ENCODE measurements around the gene RCSD1.

Gene RCSD1

DNA sequence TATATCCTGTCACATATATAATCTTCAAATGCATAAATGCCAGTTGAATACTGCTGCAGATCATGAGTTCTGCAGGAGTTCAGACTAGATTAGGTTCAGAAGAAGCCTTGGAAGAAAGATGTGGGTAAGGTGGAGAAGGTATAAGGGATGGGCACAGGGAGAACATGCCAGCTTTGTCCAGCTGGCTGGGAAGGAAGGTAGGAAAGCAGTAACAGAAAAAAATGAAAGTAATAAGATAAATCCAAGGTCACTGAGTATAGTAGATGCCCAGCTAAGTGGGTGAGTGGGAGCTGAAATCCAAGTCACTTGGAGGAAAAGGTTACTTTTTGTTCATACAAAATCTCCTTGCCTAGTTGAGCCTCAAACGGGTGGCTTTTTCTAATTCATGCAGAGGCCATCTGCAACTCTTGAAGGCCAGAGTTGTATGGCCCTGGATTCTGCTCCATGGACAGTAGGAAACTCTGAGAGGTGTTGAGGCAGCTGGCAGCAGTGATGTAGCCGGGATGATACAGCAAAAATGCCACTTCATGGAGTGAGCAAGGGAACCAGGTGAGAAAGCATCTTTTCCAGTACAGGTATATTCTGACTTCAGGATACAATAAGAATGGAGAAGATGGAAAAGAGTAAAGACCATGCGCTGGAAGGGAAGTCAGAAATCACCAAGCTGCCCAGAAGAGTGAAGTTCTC, 3.4 kb downstream of the RCSD1 start:
- H4K20me1 ChIP-seq (ENCODE audit: insufficient read depth, low read length, poor library complexity, severe bottlenecking): peaks cover 28% of the 10 kb centered on the region
- H2AFZ ChIP-seq (ENCODE audit: low read length): no peak overlapping the region
- peaks cover 4% of the 10 kb centered on the region for H3K27me3 ChIP-seq (ENCODE audit: insufficient read depth, low read length, poor library complexity, severe bottlenecking)
- H3K9me2 ChIP-seq (replicated peaks; ENCODE audit: low read depth, low read length): no peaks in the 10 kb centered on the region
- peaks cover 94% of the 10 kb centered on the region for H3K79me2 ChIP-seq (ENCODE audit: insufficient read depth, low read length)
- no peaks in the 10 kb centered on the region for H3K36me3 ChIP-seq (ENCODE audit: insufficient read depth, low read length)
- TF ChIP-seq EZH2phosphoT487 (IDR thresholded peaks at IDR 0.05; ENCODE audit: borderline replicate concordance) (no peak), CTCF (conservative IDR thresholded peaks at IDR 0.05; ENCODE audit: low read length) (no peak)
- H3F3A ChIP-seq (ENCODE audit: low read depth): peaks cover 10% of the 10 kb centered on the region; the same call in 1 of the 2 replicates
- H3K4me2 ChIP-seq (ENCODE audit: low read depth, low read length, poor library complexity, severe bottlenecking): peak overlapping the region; percentile 96
- peak overlapping the region; percentile 100 for H3K9ac ChIP-seq (ENCODE audit: low read depth, low read length, poor library complexity, severe bottlenecking)
- H3K4me1 ChIP-seq (ENCODE audit: insufficient read depth, low read length, poor library complexity, severe bottlenecking): peaks cover 87% of the 10 kb centered on the region
- H3K4me3 ChIP-seq (ENCODE audit: low read length, poor library complexity, severe bottlenecking): peak overlapping the region; percentile 95
- no peaks in the 10 kb centered on the region for H3K9me3 ChIP-seq (ENCODE audit: insufficient read depth, low read depth, low read length)

DNA sequence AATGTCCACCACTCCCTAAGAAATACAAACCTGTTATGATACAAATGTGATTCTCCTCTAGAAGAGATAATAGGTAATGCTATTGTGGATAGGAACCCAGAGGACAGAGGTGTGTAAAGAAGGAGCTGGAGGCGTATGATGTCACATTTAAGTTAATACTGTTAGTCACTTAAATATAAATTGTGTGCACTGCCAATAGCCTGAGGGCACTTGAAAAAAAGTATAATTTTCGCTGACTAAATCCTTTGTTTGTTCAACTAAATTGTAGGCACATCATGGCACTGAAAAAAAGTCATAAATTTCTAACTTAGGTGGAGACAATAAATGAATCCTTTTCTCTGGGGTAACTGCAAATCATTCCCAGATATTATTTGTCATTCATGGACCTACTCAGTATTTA, 4.4 kb downstream of the RCSD1 start:
- peaks cover 28% of the 10 kb centered on the region for H4K20me1 ChIP-seq (ENCODE audit: insufficient read depth, low read length, poor library complexity, severe bottlenecking)
- TF ChIP-seq CTCF (conservative IDR thresholded peaks at IDR 0.05; ENCODE audit: low read length) (no peak), EZH2phosphoT487 (IDR thresholded peaks at IDR 0.05; ENCODE audit: borderline replicate concordance) (no peak)
- H3K36me3 ChIP-seq (ENCODE audit: insufficient read depth, low read length): no peaks in the 10 kb centered on the region
- H3K4me2 ChIP-seq (ENCODE audit: low read depth, low read length, poor library complexity, severe bottlenecking): peak overlapping the region; percentile 96
- no peaks in the 10 kb centered on the region for H3K9me2 ChIP-seq (replicated peaks; ENCODE audit: low read depth, low read length)
- peaks cover 4% of the 10 kb centered on the region; the same call in 1 of the 2 replicates for H3F3A ChIP-seq (ENCODE audit: low read depth)
- H3K79me2 ChIP-seq (ENCODE audit: insufficient read depth, low read length): peaks cover 95% of the 10 kb centered on the region
- H3K27me3 ChIP-seq (ENCODE audit: insufficient read depth, low read length, poor library complexity, severe bottlenecking): peaks cover 4% of the 10 kb centered on the region
- no peaks in the 10 kb centered on the region for H3K9me3 ChIP-seq (ENCODE audit: insufficient read depth, low read depth, low read length)
- H3K4me1 ChIP-seq (ENCODE audit: insufficient read depth, low read length, poor library complexity, severe bottlenecking): peaks cover 76% of the 10 kb centered on the region
- no peak overlapping the region for H2AFZ ChIP-seq (ENCODE audit: low read length)
- peak overlapping the region; percentile 95 for H3K4me3 ChIP-seq (ENCODE audit: low read length, poor library complexity, severe bottlenecking)
- H3K9ac ChIP-seq (ENCODE audit: low read depth, low read length, poor library complexity, severe bottlenecking): peak overlapping the region; percentile 100

DNA sequence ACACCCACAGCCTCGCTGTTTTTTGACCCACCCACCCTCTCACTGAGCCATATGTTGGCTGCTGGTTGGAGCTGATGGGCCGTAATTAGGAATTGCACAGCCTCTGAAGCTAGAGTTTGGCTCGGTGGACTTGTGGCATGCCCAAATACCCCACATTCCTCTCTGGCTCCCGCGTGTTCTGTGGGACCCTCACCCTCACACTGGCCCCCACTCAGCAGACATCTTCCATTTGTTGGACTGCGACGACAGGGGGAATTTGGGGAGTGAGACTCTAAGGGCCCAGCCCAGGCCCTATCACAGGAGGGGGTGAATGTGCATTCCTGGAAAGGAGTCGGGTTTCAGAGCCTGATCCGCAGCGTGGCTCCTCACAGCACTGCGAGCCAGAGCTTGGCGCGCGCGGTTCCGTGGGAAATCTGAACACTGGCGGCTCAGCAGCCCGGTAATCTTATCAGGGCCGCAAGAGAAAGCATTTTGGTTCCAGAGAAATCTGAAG, 5.2 kb downstream of the RCSD1 start:
- Histone ChIP-seq H3K4me2 (ENCODE audit: low read depth, low read length, poor library complexity, severe bottlenecking) (peak overlapping the region; percentile 96), H3K36me3 (ENCODE audit: insufficient read depth, low read length) (peaks cover 3% of the 10 kb centered on the region; the same call in 1 of the 2 replicates), H3K4me3 (ENCODE audit: low read length, poor library complexity, severe bottlenecking) (peak overlapping the region; percentile 4), H3K9ac (ENCODE audit: low read depth, low read length, poor library complexity, severe bottlenecking) (peak overlapping the region; percentile 100), H2AFZ (ENCODE audit: low read length) (no peak overlapping the region), H3K4me1 (ENCODE audit: insufficient read depth, low read length, poor library complexity, severe bottlenecking) (peaks cover 76% of the 10 kb centered on the region), H3K9me2 (replicated peaks; ENCODE audit: low read depth, low read length) (no peaks in the 10 kb centered on the region), H3K27me3 (ENCODE audit: insufficient read depth, low read length, poor library complexity, severe bottlenecking) (peaks cover 3% of the 10 kb centered on the region), H4K20me1 (ENCODE audit: insufficient read depth, low read length, poor library complexity, severe bottlenecking) (peaks cover 28% of the 10 kb centered on the region), H3K9me3 (ENCODE audit: insufficient read depth, low read depth, low read length) (no peaks in the 10 kb centered on the region), H3K79me2 (ENCODE audit: insufficient read depth, low read length) (peaks cover 95% of the 10 kb centered on the region), H3F3A (ENCODE audit: low read depth) (peaks cover 4% of the 10 kb centered on the region; the same call in 1 of the 2 replicates)
- TF ChIP-seq CTCF (conservative IDR thresholded peaks at IDR 0.05; ENCODE audit: low read length) (no peak), EZH2phosphoT487 (IDR thresholded peaks at IDR 0.05; ENCODE audit: borderline replicate concordance) (no peak)
